K562 (cell line): ENCODE data around the gene HOXA5. TPM values are rescaled to one million over a fixed set of nuclear protein-coding genes. Genes with fewer than 3 reads are reported as not detected.

Experiments used
- ATAC-seq: fragments of 200-7000 bp; cut with Tn5 transposase; 3 replicates; pipeline ENCODE4 v1.9.1; 2020; ENCODE audit warnings: moderate library complexity
- BruUV-seq: library from RNA; stranded (reverse); fragments of 400-500 nt; replicated peaks from 2 replicates; lab custom pipeline; 2021; lab: Mats Ljungman, UMichigan
- CTCF ChIA-PET: fragments of 300-600 bp; formaldehyde crosslinking; extraction: SDS; loops from one replicate; lab custom pipeline; 2021; ENCODE audit warnings: low intra/inter-chr PET ratio; lab: Yijun Ruan, JAX
- POLR2A ChIA-PET: fragments of 300-600, 350-650 bp; sonication (Branson Sonifier 250); formaldehyde crosslinking; extraction: SDS; loops from one replicate; lab custom pipeline; 2021; ENCODE audit warnings: antibody characterized with exemption, inconsistent platforms; lab: Yijun Ruan, JAX
- DNase-seq, 4 experiments: peaks; one replicate each; pipeline versions ENCODE4 v3.0.0 to v3.0.0-alpha.2; 2011 to 2018; ENCODE audit warnings: low spot score in 3 of 4, mixed read lengths in 3 of 4; ENCODE audit errors: extremely low read depth in 1 of 4
- FAIRE-seq: peaks from 2 replicates; lab custom pipeline; 2011; peaks lifted over from hg19 to GRCh38; lab: Jason Lieb, UNC
- H2AFZ ChIP-seq: 2 replicates; pipeline ENCODE4 v1.6.0; 2011; ENCODE audit warnings: low read depth, low read length, control low read depth, inconsistent platforms
- H3K27ac ChIP-seq: fragments of 200-600 bp; 3 replicates; pipeline ENCODE4 v1.8.0; 2011; ENCODE audit warnings: low read depth, mild to moderate bottlenecking, control low read depth, inconsistent platforms, low read length, moderate library complexity, mixed read lengths; ENCODE audit errors: extremely low read depth
- H3K27me3 ChIP-seq, 2 experiments: fragments of 300-600 bp in 1 of 2; 2 replicates in 1 of 2; 3 replicates in 1 of 2; pipeline versions ENCODE4 v1.6.0 to v1.8.0; 2011; ENCODE audit warnings: inconsistent platforms in 2 of 2, low read length in 2 of 2, mild to moderate bottlenecking in 1 of 2, mixed read lengths in 1 of 2, moderate library complexity in 1 of 2; ENCODE audit not compliant: control insufficient read depth in 2 of 2, insufficient read depth in 2 of 2
- H3K36me3 ChIP-seq: fragments of 300-600 bp; 3 replicates; pipeline ENCODE4 v1.8.0; 2011; ENCODE audit warnings: mild to moderate bottlenecking, low read length, inconsistent platforms; ENCODE audit not compliant: control insufficient read depth, insufficient read depth
- H3K4me1 ChIP-seq, 2 experiments: fragments of 200-600 bp in 1 of 2; replicated peaks in 1 of 2; 2 replicates in 1 of 2; 3 replicates in 1 of 2; pipeline versions ENCODE4 v1.5.1 to v1.8.0; 2011; ENCODE audit warnings: inconsistent platforms in 2 of 2, low read length in 2 of 2, mild to moderate bottlenecking in 1 of 2, mixed read lengths in 1 of 2, moderate library complexity in 1 of 2; ENCODE audit not compliant: control insufficient read depth in 2 of 2, insufficient read depth in 2 of 2
- H3K4me2 ChIP-seq: 2 replicates; pipeline ENCODE4 v1.6.1; 2011; ENCODE audit warnings: low read length, control low read depth, inconsistent platforms, mixed read lengths; ENCODE audit not compliant: insufficient read depth
- H3K4me3 ChIP-seq: fragments of 200-600 bp; sonication (generic), shearing (Covaris generic); 2 replicates; pipeline ENCODE4 v1.5.1; 2016; ENCODE audit warnings: control low read depth, inconsistent platforms
- H3K79me2 ChIP-seq: fragments of 200-600 bp; 3 replicates; pipeline ENCODE4 v1.8.0; 2011; ENCODE audit warnings: low read length, inconsistent platforms; ENCODE audit not compliant: control insufficient read depth, insufficient read depth
- H3K9ac ChIP-seq, 2 experiments: 2 replicates each; pipeline versions ENCODE4 v1.6.0 to v1.6.1; 2011; ENCODE audit warnings: low read depth in 2 of 2, low read length in 2 of 2, control low read depth in 1 of 2, inconsistent platforms in 1 of 2, mild to moderate bottlenecking in 1 of 2, mixed read lengths in 1 of 2; ENCODE audit not compliant: insufficient read depth in 1 of 2
- H3K9me1 ChIP-seq: one replicate; pipeline ENCODE4 v1.6.0; 2011; ENCODE audit warnings: inconsistent platforms, mild to moderate bottlenecking, low read length, moderate library complexity; ENCODE audit not compliant: control insufficient read depth, insufficient read depth
- H3K9me3 ChIP-seq: replicated peaks from 2 replicates; pipeline ENCODE4 v1.5.1; 2011; ENCODE audit warnings: low read depth, low read length, inconsistent platforms; ENCODE audit not compliant: control insufficient read depth, insufficient read depth
- H4K20me1 ChIP-seq: replicated peaks from 2 replicates; pipeline ENCODE4 v1.6.1; 2011; ENCODE audit warnings: low read length, inconsistent platforms, mixed read lengths; ENCODE audit not compliant: control insufficient read depth, insufficient read depth
- EWSR1 ChIP-seq: fragments of 450-650 bp; IDR thresholded peaks from 2 replicates; pipeline ENCODE4 v1.6.1; 2018; ENCODE audit warnings: borderline replicate concordance, mild to moderate bottlenecking, low read depth, moderate library complexity; ENCODE audit not compliant: partially characterized antibody
- NONO ChIP-seq, 2 experiments: fragments of 200-400 bp in 1 of 2; fragments of 450-650 bp in 1 of 2; formaldehyde crosslinking in 1 of 2; IDR thresholded peaks; 2 replicates each; pipeline ENCODE4 v1.6.1; 2017; ENCODE audit warnings: low read depth in 2 of 2, mild to moderate bottlenecking in 2 of 2, moderate library complexity in 2 of 2, low read length in 1 of 2
- SLC30A9 ChIP-seq: fragments of 250-450 bp; sonication (Bioruptor Pico); IDR thresholded peaks from 2 replicates; pipeline ENCODE4 v1.8.0; 2022; ENCODE audit warnings: mild to moderate bottlenecking, moderate library complexity
- SMAD1 ChIP-seq: fragments of 150-350 bp; IDR thresholded peaks from 2 replicates; pipeline ENCODE4 v1.6.1; 2014; ENCODE audit warnings: low read length, low read depth; ENCODE audit not compliant: partially characterized antibody
- SMARCC2 ChIP-seq: fragments of 450-650 bp; IDR thresholded peaks from 2 replicates; pipeline ENCODE4 v1.6.1; 2017; ENCODE audit warnings: antibody characterized with exemption, moderate library complexity, mild to moderate bottlenecking, low read depth
- TRIM24 ChIP-seq, 2 experiments: fragments of 450-650 bp; IDR thresholded peaks; 2 replicates each; pipeline ENCODE4 v1.6.1; 2016
- USF1 ChIP-seq: sonication (generic); formaldehyde crosslinking; IDR thresholded peaks from 2 replicates; pipeline ENCODE4 v1.9.0; 2022; ENCODE audit warnings: mild to moderate bottlenecking, missing genetic modification reagents
- ZC3H11A ChIP-seq: IDR thresholded peaks from 2 replicates; pipeline ENCODE4 v1.6.1; 2012; ENCODE audit warnings: low read depth, low read length, improper control_type of control experiment
- ZNF212 ChIP-seq: fragments of 450-650 bp; formaldehyde crosslinking; IDR thresholded peaks from 2 replicates; pipeline ENCODE4 v1.4.0; 2020; ENCODE audit warnings: mild to moderate bottlenecking
- ZNF561 ChIP-seq: fragments of 450-650 bp; formaldehyde crosslinking; conservative IDR thresholded peaks from 2 replicates; pipeline ENCODE4 v1.4.0; 2020; ENCODE audit warnings: mild to moderate bottlenecking, moderate library complexity
- WGBS: fragments of 100-300 bp; shearing (Covaris generic); methylation state at CpG from one replicate; pipeline ENCODE4 v1.1.6; 2016; ENCODE audit warnings: low coverage, mixed read lengths; ENCODE audit not compliant: insufficient coverage; ENCODE audit errors: missing lambda C conversion rate; 5-methylcytosine and 5-hydroxymethylcytosine counted together
- in situ Hi-C: fragments of 300-500 bp; cut with MboI; formaldehyde crosslinking; loops from 4 replicates; pipeline ENCODE4 v1.15.0; 2018; ENCODE audit warnings: inconsistent platforms, mixed read lengths
- intact Hi-C: fragments of 100-400 bp; cut with micrococcal nuclease; formaldehyde crosslinking; loops from 2 replicates; pipeline ENCODE4 v1.14.2; 2022
- polyA plus RNA-seq, 8 experiments: library from polyadenylated mRNA; depleted of rRNA in 4 of 8; stranded (reverse) in 5 of 8; unstranded in 3 of 8; fragments of >200 nt; fragmentation: Nextera tagmentation in 2 of 8; fragmentation: Illumina TruSeq in 1 of 8; extraction: Ambion mirVana in 2 of 8; extraction: Trizol in 1 of 8; gene quantifications; 2 replicates each; pipeline versions ENCODE4 v1.2.1 to v1.2.3, GENCODE V29; 2011 to 2014; ENCODE audit warnings: inconsistent platforms in 1 of 8, missing spikeins in 1 of 8
- total RNA-seq, 7 experiments: library from RNA; depleted of rRNA in 6 of 7; stranded (reverse); fragments of >200 nt in 6 of 7; fragmentation: Illumina TruSeq in 2 of 7; extraction: Trizol in 2 of 7; gene quantifications; 2 replicates each; pipeline versions ENCODE4 v1.2.1 to v1.2.3, GENCODE V29; 2011 to 2021; ENCODE audit warnings: low replicate concordance in 1 of 7
- TF ChIP-seq, protein P1 (sequence below): sonication (generic); IDR thresholded peaks from 2 replicates; pipeline ENCODE4 v1.6.1; 2016
- TF ChIP-seq, protein P2 (sequence below): fragments of 450-650 bp; formaldehyde crosslinking; IDR thresholded peaks from 2 replicates; pipeline ENCODE4 v1.4.0; 2020; ENCODE audit warnings: mild to moderate bottlenecking, moderate library complexity

Gene HOXA5
- total and polyA plus RNA-seq, 9 of the 15 experiments (the other 6 are each of a cell fraction or from before 2014, with no cell fraction given), result 0.13 TPM; not detected in 8

- Histone ChIP-seq H3K79me2 (no peaks in the 10 kb centered on the region), H3K4me1 (peaks cover 0 to 17% of the 10 kb centered on the region in 2 experiments; a peak in 2 of 5 replicates), H3K9ac (no peak overlapping the region), H3K27me3 (peaks cover 26 to 89% of the 10 kb centered on the region in 2 experiments; a peak in 4 of 5 replicates), H3K36me3 (no peaks in the 10 kb centered on the region), H4K20me1 (no peaks in the 10 kb centered on the region), H2AFZ (no peak overlapping the region), H3K27ac (no peak overlapping the region), H3K9me1 (no peaks in the 10 kb centered on the region), H3K9me3 (no peaks in the 10 kb centered on the region), H3K4me2 (no peak overlapping the region), H3K4me3 (no peak overlapping the region)
- ATAC-seq, result no peak
- no peak for FAIRE-seq
- DNase-seq, result no peak
- ChIA-PET POLR2A (interaction anchor here (0.6 kb wide), 1 partner anchor 918 kb away, joined by 4 read pairs; no protein-coding TSS in a partner anchor), CTCF (interaction anchor here (0.6 kb wide), 1 partner anchor 461 kb away, joined by 3 read pairs; no protein-coding TSS in a partner anchor)
- no peak for TF ChIP-seq SLC30A9 (CRISPR knock-in tag)
- TF ChIP-seq, protein P1, sequence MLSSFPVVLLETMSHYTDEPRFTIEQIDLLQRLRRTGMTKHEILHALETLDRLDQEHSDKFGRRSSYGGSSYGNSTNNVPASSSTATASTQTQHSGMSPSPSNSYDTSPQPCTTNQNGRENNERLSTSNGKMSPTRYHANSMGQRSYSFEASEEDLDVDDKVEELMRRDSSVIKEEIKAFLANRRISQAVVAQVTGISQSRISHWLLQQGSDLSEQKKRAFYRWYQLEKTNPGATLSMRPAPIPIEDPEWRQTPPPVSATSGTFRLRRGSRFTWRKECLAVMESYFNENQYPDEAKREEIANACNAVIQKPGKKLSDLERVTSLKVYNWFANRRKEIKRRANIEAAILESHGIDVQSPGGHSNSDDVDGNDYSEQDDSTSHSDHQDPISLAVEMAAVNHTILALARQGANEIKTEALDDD, result no peak
- TF ChIP-seq USF1, result no peak
- TF ChIP-seq ZC3H11A, result no peak
- TF ChIP-seq SMAD1, result no peak
- no peak for TF ChIP-seq ZNF561 (CRISPR knock-in tag)
- TF ChIP-seq, protein P2, sequence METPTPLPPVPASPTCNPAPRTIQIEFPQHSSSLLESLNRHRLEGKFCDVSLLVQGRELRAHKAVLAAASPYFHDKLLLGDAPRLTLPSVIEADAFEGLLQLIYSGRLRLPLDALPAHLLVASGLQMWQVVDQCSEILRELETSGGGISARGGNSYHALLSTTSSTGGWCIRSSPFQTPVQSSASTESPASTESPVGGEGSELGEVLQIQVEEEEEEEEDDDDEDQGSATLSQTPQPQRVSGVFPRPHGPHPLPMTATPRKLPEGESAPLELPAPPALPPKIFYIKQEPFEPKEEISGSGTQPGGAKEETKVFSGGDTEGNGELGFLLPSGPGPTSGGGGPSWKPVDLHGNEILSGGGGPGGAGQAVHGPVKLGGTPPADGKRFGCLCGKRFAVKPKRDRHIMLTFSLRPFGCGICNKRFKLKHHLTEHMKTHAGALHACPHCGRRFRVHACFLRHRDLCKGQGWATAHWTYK (CRISPR knock-in tag), result no peak
- TF ChIP-seq TRIM24 (IDR thresholded peaks at IDR 0.05), result no peak
- TF ChIP-seq NONO (IDR thresholded peaks at IDR 0.05; ENCODE audit: low read depth in 2 of 2, low read length in 1 of 2), result no peak
- no peak for TF ChIP-seq EWSR1
- no peak for TF ChIP-seq SMARCC2
- TF ChIP-seq ZNF212 (CRISPR knock-in tag), result no peak
- BruUV-seq, result no TSS peak
- intact Hi-C loops, result no loop called here
- in situ Hi-C loops, result loop anchor here (25.0 kb wide), 3 partner anchors 644 to 1269 kb away; no protein-coding TSS in a partner anchor
- 57% methylated on average over 58 of the region's 63 CpGs for WGBS
Measured at GRCh38 chr7:27155816-27156507, 12.5 kb upstream of the HOXA5 start.
